ENCODE measurements around the gene RPS3.
"Not testable (repeated sequence)": the region's sequence is repeated elsewhere in the genome, so short reads cannot be mapped to it uniquely, and the experiment has no call there.

DNA sequence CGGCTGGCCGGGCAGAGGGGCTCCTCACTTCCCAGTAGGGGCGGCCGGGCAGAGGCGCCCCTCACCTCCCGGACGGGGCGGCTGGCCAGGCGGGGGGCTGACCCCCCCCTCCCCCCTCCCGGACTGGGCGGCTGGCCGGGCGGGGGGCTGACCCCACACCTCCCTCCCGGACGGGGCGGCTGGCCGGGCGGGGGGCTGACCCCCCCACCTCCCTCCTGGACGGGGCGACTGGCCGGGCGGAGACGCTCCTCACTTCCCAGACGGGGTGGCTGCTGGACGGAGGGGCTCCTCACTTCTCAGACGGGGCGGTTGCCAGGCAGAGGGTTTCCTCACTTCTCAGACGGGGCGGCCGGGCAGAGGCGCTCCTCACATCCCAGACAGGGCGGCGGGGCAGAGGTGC, 10.7 kb downstream of the RPS3 start:
- TF ChIP-seq POLR2A, CTCF (IDR thresholded peaks at IDR 0.05): not testable (repeated sequence)

Measured in esophagus squamous epithelium (tissue), 4 donors.